Right renal cortex interstitium (tissue), 3 donors: ENCODE results near the gene LAS1L. TPM values are rescaled to one million over a fixed set of nuclear protein-coding genes. Genes with fewer than 3 reads are reported as not detected.
"Not testable (repeated sequence)": the region's sequence is repeated elsewhere in the genome, so short reads cannot be mapped to it uniquely, and the experiment has no call there.

ENCODE experiments used
- DNase-seq, 3 donors: peaks; one replicate each; pipeline ENCODE4 v3.0.0-alpha.2; 2013; ENCODE audit warnings: low read depth in 3 of 3, low spot score in 2 of 3
- polyA plus RNA-seq, 3 donors: library from polyadenylated mRNA; unstranded; fragments of 120-200 nt; gene quantifications; one replicate each; pipeline ENCODE4 v1.2.1, GENCODE V29; 2013; ENCODE audit not compliant: insufficient read length in 3 of 3

LAS1L gene
- 10 to 100 TPM; 41.4 to 48.0 (median 43.4) TPM for polyA plus RNA-seq

DNA sequence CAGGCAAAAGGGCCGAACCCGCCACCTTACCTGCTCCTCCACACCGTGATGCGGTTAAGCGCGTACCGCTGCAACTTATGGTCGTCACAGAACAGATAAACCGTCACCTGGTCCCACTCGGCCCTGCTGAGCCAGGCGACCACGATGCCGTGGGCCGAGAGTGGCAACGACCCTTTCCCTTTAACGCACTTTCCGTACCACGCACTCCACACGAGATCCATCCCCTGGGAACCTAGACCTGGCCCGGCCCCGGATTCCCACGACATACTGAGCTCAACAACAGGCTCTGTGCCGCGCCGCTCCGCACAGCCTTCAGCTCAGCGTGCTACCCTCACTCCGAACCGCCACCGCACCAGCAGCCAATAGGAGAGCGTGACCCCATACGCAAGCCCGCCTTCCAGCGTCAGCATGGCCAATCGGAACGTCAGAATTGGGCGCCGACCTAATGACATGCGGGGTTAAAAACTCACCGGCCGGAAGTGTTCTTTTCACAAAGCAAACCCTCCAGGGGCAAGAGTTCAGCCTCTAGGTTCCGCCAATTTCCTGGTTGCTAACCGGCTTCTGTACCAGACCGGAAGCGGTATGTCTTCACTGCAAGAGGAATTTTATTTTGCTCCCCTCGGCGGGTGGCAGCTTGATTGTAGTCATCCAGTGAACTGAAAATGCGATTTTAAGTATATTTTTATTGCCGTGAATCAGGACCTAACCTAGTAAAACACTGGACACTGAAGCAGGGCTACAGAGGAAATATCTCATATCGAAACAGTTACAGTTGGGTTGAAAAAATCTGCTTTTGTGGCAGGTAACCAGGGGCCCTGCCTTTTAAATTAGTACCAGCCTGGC is at the start of gene LAS1L:
Gene LAS1L (minus strand): TSS at position 338 of the 843 bp plus-strand sequence. CDS start 72 bp downstream, at position 266.
- DNase-seq: peak; percentile 80 to 86 (median 85)

DNA sequence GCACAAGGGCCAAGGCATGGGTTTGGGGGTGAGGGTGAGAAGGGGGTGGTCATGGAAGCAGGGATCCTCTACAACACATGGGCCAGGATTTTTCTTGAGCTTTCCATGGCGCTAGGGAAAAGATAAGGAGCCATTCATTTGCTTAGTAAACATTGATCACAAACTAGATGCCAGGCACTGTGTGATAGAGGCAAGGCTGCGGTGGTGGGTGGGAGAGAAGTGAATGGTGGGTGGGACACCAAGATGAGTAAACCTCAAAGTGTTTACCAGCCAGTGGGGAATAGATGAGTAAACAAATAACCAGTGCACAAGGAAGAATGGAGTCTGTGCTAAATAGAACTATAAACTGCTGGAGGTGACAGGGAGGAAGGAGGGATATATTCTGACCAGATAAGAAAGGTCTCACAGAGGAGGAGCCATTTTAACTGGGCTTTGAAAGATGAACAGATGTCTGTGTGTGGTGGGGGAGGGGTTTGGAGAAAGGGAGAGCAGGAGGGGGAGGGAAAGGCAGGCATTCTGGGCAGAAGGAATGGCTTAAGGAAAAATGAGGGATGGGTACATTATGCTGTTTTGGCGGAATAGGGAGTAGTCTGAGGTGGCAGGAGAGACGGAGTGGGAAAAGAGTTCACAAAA is 48.0 kb upstream of the LAS1L start:
- DNase-seq: no peak

DNA sequence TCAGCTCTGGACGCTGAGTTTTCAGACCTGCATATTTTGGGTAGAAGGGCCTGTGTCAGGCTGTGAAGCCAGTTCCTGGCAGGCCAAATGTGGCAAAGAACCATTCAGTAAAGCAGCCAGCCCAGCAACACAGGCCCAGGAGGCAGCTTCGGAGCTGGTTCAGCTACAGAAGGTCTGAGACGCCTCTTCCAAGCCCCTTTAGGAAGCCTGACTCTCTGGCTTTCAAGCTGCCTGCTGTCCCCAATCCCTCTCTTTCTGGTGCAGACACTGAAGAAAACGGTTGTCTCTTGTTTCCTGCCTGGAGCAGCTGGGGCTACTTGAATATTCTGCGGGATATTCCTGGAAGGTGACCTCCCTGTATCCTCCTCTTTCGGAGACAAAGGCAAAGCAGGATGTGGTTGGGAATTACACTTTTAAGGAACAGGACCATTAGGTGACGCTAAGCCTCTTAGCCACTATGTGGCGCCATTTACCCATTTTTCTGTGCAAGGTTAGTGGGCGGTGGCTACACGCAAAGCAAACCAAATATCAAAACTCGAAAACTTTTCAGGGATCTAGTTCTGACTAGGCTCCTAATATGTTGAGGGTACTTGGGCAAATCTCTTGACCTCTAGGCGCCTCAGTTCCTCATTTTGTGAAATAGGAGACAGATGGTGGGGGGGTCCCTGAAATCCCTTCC is 47.2 kb upstream of the LAS1L start:
- peak in 1 of 3 donors; percentile 61 for DNase-seq

DNA sequence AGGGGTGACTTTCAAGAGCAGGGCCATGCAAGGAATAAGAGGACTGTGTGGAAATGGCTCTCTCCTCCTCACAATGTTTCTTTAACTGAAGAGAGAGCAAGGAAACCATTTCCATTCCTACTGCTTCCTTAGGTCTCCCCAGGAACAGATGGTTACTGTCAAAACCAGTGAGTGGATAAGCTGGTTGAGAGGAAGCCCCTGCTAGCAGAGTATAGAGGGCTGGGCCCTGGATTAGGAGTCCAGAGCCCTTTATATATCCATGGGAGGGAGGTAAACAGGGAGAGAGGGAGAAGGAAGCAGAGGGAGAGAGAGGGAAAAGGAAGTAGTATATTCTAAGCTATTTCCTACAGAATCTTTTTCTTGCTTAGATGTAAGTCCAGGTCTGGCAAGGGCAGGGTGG is 43.8 kb upstream of the LAS1L start:
- DNase-seq: no peak

DNA sequence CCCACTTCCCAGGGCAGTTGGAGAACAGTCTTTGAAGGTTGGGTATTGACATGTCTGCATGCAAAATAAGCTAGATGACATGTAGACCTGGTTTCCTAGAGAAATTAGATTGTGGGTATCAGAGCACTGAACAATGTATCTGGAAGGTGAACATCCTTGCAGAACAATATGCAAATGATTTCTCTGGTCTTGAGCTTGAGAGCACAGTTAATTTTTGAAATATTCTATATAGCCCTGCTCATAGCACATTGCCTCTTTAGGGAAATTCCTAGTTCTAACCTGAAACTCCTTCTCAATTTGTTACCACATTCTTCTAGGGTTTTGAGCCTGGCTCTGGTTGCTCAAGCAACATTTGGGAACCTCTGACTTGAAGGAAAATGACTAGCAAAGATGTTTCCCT is 41.6 kb upstream of the LAS1L start:
- DNase-seq: no peak

DNA sequence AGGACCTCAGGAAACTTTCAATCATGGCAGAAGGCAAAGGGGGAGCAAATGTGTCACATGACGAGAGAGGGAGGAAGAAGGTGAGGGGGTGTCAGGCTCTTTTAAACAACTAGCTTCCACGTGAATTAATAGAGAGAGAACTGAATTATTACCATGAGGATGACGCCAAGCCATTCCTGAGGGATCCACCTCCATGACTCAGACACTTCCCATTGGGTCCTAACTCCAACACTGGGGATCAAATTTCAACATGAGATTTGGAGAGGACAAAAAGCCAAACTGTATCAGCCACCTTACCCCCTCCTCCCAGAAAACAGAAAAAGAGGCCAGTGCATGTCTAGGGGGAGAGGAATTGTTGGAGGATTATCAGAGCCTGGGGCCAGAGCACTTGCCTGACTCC is 40.4 kb upstream of the LAS1L start:
- no peak for DNase-seq

DNA sequence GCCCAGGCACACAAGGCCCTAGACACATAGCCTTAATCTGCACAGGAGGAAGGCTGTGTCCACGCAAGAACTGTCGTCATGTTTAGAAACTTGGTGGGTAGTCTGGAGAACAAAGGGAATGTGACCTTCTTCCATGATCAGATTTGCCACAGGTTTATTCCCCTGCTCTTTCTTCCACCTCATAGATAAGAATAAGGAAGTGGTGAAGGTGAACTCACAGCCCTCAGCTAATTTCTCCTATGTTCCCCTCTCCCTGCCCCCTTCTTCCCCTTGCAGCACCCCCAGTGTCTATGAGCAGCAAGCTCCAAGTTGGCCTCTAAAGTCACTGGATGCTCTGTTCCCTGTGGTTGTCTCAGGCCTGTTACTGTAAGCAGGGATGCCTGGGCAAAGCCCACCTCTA is 39.8 kb upstream of the LAS1L start:
- no peak for DNase-seq

DNA sequence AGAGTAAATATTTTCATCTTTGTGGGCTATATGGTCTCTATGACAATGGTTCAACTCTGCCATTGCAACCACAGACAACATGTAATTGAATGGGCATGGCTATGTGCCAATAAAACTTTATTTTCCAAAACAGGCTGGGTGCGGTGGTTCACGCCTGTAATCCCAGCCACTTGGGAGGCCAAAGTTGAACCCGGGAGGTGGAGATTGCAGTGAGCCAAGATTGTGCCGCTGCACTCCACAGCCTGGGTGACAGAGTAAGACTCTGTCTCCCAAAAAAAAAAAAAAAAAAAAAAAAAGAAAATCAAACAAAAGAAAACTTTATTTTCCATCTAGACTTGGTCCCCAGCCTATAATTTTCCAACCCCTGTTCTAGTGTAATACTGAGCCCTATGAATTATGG is 38.4 kb upstream of the LAS1L start:
- no peak for DNase-seq

DNA sequence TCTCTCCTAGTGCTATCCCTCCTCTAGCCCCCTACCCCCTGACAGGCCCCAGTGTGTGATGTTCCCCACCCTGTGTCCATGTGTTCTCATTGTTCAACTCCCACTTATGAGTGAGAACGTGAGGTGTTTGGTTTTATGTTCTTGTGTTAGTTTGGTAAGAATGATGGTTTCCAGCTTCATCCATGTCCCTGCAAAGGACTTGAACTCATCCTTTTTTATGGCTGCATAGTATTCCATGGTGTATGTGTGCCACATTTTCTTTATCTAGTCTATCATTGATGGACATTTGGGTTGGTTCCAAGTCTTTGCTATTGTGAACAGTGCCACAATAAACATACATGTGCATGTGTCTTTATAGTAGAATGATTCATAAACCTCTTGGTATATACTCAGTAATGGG is 28.3 kb upstream of the LAS1L start:
- not testable (repeated sequence) for DNase-seq

DNA sequence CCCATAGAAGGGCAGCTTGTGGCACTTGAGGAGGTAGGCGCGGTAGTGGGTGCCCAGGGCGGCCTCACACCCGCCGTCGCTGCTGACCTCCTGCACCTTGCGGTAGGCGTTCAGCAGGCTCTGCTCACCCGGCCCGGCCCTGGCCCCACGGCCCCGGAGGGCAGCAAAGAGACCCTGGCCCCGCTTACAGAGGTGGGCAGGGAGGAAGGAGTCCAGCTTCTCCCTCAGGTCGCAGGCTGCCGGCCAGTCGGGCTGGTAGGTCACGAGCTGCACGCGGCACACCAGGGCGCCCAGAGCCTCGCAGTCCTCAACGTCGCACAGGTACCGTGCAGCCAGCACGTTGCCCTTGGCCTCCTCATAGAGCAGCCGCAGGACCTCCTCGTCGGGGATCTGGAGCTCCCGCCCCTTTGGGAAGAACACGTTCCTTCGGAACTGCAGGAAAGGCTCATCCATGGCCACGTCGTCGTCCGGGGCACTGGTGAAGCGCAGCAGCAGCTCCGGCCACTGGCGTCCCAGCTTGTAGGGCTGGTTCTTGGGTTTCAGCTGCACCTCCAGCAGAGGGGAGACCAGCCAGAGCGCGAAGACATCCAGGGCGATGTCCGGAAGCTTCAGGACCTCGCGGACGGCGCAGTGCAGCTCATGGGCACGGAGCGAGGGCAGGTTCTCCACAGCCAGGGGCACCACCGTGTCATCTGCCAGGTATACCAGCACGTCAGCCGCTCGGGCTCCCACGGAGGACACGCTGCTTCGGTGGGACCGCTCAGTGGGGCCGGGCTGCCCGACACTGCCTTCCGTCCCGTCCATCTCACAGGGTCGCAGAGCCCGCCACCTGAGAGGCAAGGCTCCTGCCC is 17.1 kb upstream of the LAS1L start:
- no peak for DNase-seq

DNA sequence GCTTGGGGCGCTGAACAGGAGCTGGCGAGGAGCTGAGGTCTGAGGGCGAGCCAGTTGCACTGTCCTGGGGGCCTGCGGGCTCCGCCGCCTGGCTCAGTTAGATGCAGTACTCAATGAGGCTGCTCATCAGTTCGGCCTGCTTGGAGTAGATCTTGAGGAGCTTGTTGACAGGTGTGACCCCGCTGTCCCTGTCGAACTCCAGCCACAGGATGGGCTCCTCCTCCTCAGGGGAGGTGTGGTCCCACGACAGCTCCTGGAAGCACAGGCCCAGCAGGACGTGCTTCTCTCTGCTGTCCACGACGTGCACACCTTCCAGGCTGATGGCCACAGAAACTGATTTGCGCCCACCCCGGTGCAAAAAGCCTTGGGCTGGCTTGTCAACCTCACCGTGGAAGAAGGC is 16.5 kb upstream of the LAS1L start:
- DNase-seq: no peak

DNA sequence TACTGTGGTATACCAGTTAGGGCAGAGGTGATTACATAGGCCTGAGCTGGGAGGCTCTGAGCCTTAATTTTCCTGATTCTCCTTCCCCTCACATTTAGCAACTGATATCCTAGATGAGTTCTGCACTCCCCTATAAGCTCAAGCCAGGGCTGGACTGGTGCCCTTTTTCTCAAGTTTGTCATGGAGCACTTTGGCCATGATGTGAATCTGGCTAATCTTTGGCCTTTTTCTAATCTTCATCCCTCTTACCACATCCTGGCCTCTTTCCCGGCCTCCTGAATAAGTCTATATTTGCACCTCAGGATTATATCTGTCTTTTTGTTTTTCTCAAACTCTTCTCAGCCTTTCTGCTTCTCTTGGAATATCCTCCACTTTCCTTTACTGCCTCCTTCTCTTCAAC is 10.9 kb upstream of the LAS1L start:
- no peak for DNase-seq

DNA sequence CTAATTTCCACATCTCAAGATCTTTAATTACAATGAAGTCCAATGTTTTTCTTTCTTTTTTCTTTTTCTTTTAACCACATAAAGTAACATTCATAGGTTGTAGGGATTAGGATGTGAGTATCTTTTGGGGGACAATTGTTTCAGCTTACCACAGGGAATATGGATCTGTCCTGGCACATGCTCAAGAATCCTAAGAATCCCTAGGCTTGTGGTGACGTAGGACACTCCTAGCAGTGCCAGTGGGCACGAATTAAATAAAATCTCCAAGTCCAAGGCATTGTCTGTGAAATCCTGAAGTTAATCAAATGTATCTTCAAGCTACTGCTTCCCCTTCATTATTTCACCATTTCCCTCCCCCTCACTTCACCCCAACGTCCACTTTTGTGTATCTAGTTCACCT is 2.6 kb upstream of the LAS1L start:
- no peak for DNase-seq

DNA sequence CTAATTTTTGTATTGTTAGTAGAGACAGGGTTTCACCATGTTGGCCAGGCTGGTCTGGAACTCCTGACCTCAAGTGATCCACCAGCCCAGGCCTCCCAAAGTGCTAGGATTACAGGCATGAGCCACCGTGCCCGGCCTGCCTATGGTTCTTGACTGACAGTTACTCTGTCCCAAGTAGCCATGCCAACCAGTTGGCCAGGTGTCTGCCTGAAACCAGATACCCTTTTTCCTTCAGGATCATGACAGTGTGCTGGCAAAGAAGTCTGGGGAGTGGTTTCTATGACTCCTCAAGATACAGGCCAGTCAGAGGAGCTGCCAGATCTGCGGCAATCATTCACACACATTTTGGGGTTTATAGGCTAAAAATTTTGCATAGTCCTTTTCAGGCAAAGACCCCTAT is 1.7 kb upstream of the LAS1L start:
- DNase-seq: no peak

DNA sequence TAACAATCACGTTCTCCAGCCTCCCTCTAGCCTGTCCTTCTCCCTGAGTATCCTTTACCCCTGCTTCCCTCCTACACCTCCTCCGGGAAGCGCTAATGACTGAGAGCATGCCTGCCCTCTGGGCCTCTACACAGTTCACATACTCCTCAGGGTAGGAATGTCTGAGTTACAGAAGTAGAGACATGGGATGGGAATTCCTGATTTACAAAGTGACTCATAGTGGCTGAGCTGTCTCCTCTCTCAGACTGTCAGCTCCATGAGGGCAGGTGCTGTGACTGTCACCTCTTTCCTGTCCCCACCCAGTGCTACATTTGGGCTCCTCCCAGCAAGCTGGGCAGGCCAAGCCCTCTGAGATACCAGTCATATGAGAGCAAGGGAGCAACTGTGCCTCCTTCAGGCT is 2.6 kb downstream of the LAS1L start:
- no peak for DNase-seq

DNA sequence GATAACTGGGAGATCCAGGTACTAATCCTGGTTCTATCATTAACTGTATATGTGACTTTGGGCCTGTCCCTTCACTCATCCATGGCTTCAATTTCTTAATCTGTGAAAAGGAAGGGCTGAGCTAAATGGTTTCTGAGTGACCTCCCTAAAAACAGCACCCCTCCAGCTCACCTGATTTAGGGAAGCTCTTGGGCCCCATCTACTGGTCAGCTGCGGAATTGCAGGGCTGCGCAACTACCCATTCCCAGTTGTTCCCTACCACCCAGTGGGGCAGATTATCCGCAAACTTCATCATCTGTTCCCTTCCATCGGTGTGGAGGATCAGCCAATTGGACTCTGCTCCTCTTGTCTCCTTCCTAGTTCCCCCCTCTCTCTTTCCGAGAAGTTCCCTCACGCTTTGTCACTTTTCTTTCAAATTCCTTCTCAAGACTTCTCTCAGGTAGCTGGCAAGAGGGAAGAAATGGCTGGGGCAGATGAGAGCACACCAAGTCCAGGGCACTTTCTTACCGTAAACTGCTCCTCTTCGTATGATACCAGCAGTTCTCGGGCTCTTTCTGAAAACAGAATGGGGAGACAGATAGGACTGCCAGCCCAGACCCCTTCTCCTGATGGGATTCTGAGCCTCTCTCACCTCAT is 5.8 kb downstream of the LAS1L start:
- no peak for DNase-seq

DNA sequence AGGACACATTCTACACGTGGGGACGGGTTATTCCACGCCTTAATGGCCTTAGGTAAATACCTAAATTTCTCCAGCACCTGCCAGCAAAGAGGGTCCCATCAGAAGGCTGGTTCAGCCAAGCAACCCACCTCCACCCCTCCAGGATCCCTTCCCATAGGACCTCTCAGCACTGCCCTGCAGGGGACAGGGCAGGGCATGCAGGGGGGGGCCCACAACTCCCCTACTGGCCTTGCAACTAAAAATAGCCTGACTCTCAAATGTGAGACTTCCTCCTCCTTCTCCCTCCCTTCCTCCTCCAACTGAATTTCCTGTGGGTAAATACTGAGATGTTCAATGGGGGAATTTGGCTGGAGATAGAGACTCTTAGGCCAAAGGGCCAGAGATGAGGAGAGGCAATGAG is 6.3 kb downstream of the LAS1L start:
- no peak for DNase-seq

DNA sequence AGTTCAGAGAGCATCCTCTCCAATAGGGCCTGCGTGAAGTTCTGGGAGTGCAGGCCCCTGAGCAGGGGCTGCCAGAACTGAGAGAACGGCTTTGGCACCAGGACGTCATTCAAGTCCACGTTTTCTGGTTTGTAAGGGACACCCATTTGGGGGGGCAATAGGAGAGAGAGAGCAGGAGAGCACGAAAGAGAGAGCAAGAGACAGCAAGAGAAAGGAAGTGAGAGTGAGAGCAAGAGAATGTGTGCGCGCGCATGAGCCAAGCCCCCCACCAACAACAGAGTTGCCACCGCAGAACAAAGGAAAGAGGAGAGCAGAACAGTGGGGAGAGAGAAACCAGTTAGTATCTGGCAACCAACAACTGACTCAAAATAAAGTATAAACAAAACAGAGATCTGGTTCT is 10.4 kb downstream of the LAS1L start:
- no peak for DNase-seq

DNA sequence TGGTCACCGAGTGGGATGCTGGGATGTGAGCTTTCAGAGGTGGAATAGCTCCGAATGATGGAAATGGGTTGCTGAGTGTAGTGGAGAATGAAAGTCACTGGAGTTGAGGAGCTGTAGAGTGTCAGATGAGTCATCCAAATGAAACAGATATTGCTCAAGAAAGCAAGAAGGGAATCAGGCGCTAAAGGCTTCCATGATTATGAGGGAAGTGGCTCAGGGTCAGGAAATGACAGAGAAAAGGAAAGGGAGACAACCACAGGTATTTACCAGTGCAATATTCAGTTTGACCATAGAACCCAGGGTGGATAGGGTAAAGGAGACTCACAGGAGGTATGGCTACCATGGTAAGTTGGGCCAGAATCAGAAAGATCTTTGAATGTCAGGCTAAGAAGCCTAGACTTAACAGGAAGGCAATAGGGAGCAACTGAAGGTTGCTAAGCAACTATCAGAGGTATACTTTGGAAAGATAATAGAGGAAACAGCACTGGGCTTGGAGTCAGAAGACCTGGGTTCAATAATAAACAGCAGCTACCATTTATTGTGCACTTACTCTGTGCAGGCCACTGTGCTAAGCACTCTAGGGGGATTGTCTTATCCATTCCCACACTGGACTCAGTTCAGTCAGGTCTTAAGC is 11.7 kb downstream of the LAS1L start:
- DNase-seq: no peak

DNA sequence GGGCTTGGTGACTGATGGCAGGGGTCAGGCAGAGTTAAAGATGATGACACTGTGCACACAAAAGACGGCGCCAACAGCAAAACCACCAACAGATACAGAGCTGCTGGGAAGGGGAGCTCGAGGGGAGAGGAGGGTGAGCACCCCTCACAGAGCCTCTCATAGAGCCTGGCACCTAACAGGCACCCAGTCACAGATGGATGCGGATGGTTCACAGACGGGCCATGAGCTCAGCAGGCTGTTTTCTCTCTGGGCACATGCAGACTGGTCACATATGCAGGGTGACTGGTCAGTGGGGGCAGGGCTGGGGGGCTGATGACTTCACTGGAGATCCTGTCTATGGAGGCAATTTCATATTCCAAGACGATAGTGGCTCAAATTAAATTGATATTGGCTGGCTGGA is 15.1 kb downstream of the LAS1L start:
- DNase-seq: not testable (repeated sequence)
